ENCODE measurements around the gene OR4C46.
"Not testable (repeated sequence)": the region's sequence is repeated elsewhere in the genome, so short reads cannot be mapped to it uniquely, and the experiment has no call there.

OR4C46 gene

GRCh38 chr11:54603898-54604297 is at the start of gene OR4C46:
OR4C46 (minus strand) TSS chr11:54603998; CDS start chr11:54603998, 0 bp downstream.
- DNase-seq, result no peak

DNA sequence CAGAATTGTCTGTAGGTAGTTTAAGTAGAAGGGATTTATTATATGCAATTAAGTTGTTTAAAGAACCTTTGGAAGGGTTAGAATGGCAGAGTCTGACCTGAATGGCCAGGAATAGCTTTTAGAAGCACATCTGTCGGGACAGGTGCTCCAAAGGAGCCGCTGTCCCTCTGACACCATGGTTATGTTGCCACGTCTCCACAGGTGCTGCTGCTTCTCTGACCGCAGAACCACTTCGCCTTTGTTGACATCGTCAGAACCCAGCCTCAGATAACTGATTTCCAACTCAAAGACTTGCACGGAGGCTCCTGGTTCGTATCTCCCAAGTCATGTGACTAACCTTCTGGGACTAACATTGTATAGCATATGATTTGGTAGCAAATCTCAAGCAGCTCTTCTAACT is 41.8 kb upstream of the OR4C46 start:
- DNase-seq, result not testable (repeated sequence)

- DNase-seq, result not testable (repeated sequence)
Measured at GRCh38 chr11:54561439-54561838, 42.4 kb downstream of the OR4C46 start.

DNA sequence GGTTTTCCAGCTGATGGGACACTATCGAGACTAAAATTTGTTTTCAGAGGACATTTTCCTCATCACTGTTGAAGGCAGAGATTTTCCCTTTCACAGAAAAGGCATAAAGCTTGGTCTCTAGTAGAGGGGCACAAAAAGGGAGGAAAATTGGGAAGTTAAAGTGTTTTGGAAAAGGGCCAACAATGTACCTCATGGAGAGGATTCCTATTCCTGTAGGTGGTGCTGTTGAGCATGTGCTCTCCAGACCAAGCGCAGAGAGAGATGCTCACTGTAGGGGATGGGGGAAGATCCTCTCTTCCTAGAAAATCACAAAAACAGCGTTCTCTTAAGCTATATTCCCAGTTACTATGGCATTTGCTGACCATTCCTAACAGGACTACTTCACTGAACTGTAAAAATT is 44.9 kb downstream of the OR4C46 start:
- DNase-seq, result no peak

DNA sequence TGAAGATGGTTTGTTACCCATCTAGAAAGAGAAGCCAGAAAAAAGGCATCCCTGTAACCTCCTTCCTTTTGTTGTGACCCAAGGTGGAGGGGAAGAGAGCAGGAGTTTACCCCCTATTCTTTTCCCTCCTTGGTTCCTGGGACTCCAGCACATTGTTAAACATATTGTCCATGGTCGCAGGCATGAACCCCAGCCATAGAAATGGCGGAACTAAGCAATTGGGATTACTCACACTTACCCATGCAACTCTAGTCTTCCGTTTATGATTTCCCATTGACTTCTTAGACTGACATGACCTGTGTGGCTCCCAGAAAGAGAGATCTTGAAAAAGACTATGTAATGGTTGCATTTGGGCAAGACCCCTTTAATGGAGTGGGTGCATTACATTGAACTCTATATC is 45.4 kb downstream of the OR4C46 start:
- DNase-seq, result no peak
